GM06990 (cell line): Measurements from ENCODE around the gene ACER3.
"Not testable (repeated sequence)": the region's sequence is repeated elsewhere in the genome, so short reads cannot be mapped to it uniquely, and the experiment has no call there.

Experiments used
- DNase-seq: peaks from one replicate; pipeline ENCODE4 v3.0.0-alpha.2; 2011; ENCODE audit not compliant: insufficient read length; ENCODE audit errors: extremely low read depth
- H3K27me3 ChIP-seq: replicated peaks from 2 replicates; pipeline ENCODE4 v1.6.0; 2011; ENCODE audit warnings: low read length; ENCODE audit not compliant: control insufficient read depth, insufficient read depth
- H3K36me3 ChIP-seq: 2 replicates; pipeline ENCODE4 v1.5.1; 2011; ENCODE audit warnings: low read length; ENCODE audit not compliant: control insufficient read depth, insufficient read depth
- H3K4me3 ChIP-seq: replicated peaks from 2 replicates; pipeline ENCODE4 v1.5.1; 2011; ENCODE audit warnings: low read depth, mild to moderate bottlenecking, control low read depth, low read length
- TF ChIP-seq, protein P1 (sequence below): IDR thresholded peaks from 2 replicates; pipeline ENCODE4 v1.5.1; 2011; ENCODE audit warnings: low read length, control low read depth, mild to moderate bottlenecking, inconsistent platforms; ENCODE audit not compliant: insufficient read depth, poor library complexity, severe bottlenecking

Gene ACER3

DNA sequence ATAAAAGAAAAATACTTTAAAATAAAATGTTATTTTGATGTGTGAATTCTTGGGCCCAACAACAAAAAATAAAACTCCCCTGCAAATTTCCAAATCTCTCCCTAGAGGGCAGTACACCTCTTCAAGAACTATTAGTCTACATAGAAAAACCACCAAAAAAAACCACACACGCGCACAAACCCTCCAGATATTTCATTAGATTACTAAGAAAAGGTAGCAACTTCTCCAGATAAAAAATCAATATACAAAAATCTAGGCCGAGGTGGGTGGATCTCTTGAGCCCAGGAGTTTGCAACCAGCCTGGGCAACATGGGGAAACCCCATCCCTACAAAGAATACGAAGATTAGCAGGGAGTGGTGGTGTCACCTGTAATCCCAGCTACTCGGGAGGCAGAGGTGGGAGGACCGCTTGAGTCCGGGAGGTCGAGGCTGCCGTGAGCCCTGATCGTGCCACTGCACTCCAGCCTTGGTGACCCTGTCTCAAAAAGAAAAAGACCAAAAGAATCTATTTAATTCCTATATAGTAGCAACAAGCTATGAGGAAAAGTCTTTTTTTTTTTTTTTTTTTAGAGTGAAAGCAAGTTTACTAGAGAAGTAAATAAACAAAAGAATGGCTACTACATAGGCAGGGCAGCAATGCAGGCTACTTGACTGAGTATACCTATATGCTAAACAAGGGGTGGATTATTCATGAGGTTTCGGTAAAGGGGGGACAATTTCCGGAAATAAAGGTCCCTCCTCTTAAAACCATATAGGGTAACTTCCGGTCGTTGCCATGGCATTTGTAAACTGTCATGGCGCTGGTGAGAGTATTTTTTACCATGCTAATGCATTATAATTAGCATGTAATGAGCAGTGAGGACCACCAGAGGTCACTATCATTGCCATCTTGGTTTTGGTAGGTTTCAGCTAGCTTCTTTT, 186.5 kb downstream of the ACER3 start:
- Histone ChIP-seq H3K36me3 (no peaks in the 10 kb centered on the region), H3K27me3 (no peaks in the 10 kb centered on the region; the same call in none of the 2 replicates), H3K4me3 (peak overlapping the region; percentile 52)
- TF ChIP-seq, protein P1, sequence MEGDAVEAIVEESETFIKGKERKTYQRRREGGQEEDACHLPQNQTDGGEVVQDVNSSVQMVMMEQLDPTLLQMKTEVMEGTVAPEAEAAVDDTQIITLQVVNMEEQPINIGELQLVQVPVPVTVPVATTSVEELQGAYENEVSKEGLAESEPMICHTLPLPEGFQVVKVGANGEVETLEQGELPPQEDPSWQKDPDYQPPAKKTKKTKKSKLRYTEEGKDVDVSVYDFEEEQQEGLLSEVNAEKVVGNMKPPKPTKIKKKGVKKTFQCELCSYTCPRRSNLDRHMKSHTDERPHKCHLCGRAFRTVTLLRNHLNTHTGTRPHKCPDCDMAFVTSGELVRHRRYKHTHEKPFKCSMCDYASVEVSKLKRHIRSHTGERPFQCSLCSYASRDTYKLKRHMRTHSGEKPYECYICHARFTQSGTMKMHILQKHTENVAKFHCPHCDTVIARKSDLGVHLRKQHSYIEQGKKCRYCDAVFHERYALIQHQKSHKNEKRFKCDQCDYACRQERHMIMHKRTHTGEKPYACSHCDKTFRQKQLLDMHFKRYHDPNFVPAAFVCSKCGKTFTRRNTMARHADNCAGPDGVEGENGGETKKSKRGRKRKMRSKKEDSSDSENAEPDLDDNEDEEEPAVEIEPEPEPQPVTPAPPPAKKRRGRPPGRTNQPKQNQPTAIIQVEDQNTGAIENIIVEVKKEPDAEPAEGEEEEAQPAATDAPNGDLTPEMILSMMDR = peak; percentile 59
- peak; percentile 55 for DNase-seq

DNA sequence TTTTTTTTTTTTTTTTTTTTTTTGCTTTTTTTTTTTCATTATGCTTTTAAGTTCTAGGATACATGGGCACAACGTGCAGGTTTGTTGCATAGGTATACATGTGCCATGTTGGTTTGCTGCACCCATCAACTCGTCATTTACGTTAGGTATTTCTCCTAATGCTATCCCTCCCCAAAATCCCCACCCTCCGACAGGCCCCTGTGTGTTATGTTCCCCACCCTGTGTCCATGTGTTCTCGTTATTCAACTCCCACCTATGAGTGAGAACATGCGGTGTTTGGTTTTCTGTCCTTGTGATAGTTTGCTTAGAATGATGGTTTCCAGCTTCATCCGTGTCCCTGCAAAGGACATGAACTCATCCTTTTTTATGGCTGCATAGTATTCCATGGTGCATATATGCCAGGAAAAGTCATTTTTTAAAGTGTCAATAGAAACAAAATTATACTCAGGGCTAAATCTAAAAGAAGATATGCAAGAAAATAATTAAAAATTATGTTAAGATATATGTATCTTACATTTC, 187.3 kb downstream of the ACER3 start:
- not testable (repeated sequence) for DNase-seq, H3K36me3 ChIP-seq, H3K4me3 ChIP-seq, H3K27me3 ChIP-seq

DNA sequence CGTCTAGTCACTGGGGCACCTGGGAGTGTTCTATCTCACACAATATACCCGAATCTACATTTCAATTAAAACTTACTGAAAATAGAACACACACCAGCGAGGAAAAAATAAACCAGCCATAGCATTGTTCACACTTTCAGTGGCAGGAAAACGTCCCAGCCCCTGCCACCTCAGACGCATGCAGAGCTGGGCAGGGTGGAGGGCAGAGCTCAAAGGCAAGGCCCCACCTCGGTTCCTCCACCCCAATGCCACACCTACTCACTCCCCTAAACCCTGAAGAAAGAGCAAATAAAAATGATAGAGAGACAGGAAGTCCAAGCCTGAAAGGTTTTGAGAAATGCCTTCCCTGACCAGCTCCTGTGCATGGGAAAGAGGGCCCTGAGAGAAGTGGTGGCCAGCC, 188.3 kb downstream of the ACER3 start:
- DNase-seq = no peak
- Histone ChIP-seq H3K27me3 (no peaks in the 10 kb centered on the region; the same call in 1 of the 2 replicates), H3K36me3 (no peaks in the 10 kb centered on the region), H3K4me3 (no peak overlapping the region)
- TF ChIP-seq, protein P1 = no peak

DNA sequence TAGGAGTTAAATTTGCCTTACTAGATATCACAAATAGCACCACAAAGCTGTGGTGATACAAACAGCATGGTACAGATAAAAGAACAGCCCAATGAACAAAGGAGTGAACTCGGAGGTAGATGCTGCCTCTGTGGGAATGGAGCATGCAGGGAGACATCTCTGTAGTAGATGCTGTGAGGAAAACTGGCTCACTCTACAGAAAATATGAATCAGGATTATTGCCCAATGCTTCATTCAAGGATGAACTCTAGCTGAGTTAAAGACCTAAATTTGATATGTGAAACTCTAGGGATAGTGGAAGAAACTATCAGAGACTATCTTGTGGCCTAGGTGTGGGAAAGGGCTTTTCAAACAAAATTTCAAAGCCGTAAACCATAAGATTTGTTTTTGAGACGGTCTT, 190.8 kb downstream of the ACER3 start:
- no peak for DNase-seq
- Histone ChIP-seq H3K27me3 (no peaks in the 10 kb centered on the region), H3K36me3 (no peaks in the 10 kb centered on the region), H3K4me3 (no peak overlapping the region)
- TF ChIP-seq, protein P1 = no peak

- no peak for DNase-seq
- Histone ChIP-seq H3K36me3 (no peaks in the 10 kb centered on the region), H3K4me3 (no peak overlapping the region), H3K27me3 (no peaks in the 10 kb centered on the region)
- TF ChIP-seq, protein P1 = no peak
Observed at GRCh38 chr11:77052518-77052917, 191.8 kb downstream of the ACER3 start.

DNA sequence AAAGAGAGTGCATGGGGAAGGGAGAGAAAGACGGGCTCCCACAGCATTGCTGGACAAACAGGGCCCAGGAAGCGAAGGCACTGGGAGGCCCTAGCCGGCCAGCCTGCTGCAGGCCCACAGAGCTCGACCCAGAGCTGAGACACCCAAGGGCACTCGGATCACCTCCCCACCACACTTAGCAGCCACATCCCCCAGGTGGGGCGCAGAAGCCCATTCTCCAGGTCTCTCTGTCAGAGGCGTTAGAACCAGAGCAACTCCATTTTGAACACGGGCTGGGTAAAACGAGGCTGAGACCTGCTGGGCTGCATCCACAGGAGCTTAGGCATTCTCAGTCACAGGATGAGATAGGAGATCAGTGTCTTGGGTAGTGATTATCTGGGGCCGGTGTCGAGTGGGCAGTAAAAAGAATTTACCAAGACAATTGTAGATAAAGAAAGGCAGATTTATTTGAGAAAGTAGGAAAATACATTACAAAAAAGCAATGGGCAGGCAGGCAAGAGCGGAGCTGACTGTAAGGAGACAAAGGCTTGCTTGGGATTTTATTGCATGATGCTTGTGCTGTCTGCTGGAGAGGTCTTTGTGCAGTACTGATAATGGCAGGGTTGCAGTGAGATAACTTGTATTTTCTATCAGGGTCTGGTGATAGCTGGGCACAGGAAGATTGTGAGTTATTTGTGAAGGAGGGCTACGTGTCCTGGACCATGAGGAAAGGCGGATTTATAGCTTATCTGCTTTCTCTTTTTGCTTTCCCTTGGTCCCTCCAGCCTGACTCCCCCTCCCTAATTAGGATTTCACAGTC, 192.7 kb downstream of the ACER3 start:
- Histone ChIP-seq H3K27me3 (no peaks in the 10 kb centered on the region), H3K4me3 (no peak overlapping the region), H3K36me3 (no peaks in the 10 kb centered on the region)
- DNase-seq = no peak
- TF ChIP-seq, protein P1 = no peak
